Measurements from ENCODE around the gene PIP5K1A.

PIP5K1A gene

DNA sequence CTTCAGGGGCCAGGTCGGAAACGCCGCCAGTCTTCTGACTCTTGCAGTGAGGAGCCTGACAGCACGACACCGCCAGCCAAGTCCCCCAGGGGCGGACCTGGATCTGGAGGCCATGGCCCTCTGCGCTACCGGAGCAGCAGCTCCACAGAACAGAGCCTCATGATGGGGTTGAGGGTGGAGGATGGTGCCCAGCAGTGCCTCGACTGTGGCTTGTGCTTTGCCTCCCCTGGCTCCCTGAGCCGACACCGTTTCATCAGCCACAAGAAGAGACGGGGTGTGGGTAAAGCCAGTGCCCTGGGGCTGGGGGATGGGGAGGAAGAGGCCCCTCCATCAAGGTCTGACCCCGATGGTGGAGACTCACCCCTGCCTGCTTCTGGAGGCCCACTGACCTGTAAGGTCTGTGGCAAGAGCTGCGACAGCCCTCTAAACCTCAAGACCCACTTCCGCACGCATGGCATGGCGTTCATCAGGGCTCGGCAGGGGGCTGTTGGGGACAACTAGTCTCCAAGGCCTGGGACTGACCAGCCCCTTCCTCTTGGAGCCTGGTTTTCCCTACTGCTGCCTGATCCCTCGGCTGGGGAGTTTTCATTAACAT lies 92.5 kb downstream of the PIP5K1A start:
- DNase-seq: no peak

DNA sequence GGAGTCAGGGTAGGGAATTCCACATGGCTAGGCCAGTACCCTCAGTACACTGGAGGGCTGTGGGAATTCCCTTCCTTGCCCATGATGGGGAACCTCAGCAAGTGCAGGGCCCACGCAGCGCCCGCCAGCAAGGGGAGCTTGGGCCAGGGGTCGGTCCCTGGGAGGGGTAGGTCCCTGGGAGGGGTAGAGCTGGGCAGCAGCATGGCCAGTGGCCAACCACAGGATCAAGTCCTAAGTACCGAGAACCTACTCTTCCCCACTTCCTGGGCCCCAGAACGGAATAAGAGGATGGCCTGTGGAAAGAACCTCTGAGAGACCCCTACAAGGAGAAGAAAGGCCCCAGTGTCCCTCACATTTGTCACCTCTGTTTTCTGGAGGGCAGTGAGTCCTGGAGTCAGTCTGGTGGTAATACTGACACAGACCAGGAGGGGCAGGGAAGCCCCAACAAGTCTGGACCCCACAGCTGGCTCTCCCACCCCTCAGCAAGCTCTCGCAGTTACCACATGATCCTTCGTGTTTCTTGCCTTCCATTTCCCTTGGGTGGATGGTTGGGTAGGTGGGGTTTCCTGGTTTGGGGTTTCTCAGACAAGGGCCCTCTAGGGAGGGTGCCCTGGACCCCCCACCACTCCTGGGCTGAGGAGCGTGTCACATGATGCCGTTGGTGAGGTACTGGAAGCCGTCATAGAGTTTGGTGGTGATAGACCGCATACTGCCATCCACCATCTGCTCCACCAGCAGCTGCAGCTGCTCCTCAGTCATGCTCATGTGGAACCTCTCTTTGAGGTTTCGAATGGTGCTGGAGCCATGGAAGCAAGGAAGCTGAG lies 94.1 kb downstream of the PIP5K1A start:
- no peak for DNase-seq

DNA sequence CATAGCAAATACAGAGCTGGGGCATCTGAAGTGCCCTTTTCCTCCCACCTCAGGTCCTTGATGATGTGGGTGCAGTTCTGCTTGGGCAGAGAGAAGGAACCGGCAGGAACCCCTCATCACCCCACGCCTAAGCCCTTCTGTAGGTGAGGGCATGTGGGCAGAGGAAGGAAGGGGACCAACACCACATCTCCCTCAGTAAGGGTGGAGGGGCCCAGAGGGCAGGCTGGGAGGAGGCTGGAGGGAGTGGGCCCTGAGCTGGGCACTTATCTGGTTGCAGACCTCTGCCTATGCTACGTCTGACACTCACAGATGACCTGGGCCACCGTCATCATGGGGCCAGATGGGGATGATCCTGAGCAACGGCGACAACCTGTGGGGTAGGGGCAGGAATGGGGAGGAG lies 94.7 kb downstream of the PIP5K1A start:
- DNase-seq: no peak

- no peak for DNase-seq
Measured at GRCh38 chr1:151294742-151295462, 96.5 kb downstream of the PIP5K1A start.
